Astrocyte (in vitro differentiated cells and primary cell): ENCODE results near the gene KDM2B. TPM values are rescaled to one million over a fixed set of nuclear protein-coding genes. Genes with fewer than 3 reads are reported as not detected.

Experiments used
- DNase-seq: peaks from one replicate; pipeline ENCODE4 v3.0.0-alpha.2; 2010; ENCODE audit warnings: low read depth
- FAIRE-seq: peaks from 2 replicates; lab custom pipeline; 2011; peaks lifted over from hg19 to GRCh38; lab: Jason Lieb, UNC
- H2AFZ ChIP-seq: 2 replicates; pipeline ENCODE4 v1.6.0; 2012; ENCODE audit warnings: low read depth, low read length, inconsistent platforms
- H3K27ac ChIP-seq: 2 replicates; pipeline ENCODE4 v1.5.1; 2011; ENCODE audit warnings: low read depth, low read length, inconsistent platforms
- H3K27me3 ChIP-seq: 2 replicates; pipeline ENCODE4 v1.6.0; 2011; ENCODE audit warnings: low read length, inconsistent platforms; ENCODE audit not compliant: insufficient read depth
- H3K36me3 ChIP-seq: 2 replicates; pipeline ENCODE4 v1.5.1; 2011; ENCODE audit warnings: low read length, inconsistent platforms; ENCODE audit not compliant: insufficient read depth
- H3K4me1 ChIP-seq: 2 replicates; pipeline ENCODE4 v1.5.1; 2011; ENCODE audit warnings: low read length, inconsistent platforms; ENCODE audit not compliant: insufficient read depth
- H3K4me2 ChIP-seq: 2 replicates; pipeline ENCODE4 v1.6.0; 2012; ENCODE audit warnings: low read length, inconsistent platforms
- H3K4me3 ChIP-seq: 2 replicates; pipeline ENCODE4 v1.5.1; 2011; ENCODE audit warnings: low read depth, mild to moderate bottlenecking, low read length, inconsistent platforms; ENCODE audit not compliant: insufficient read depth
- H3K79me2 ChIP-seq: 2 replicates; pipeline ENCODE4 v1.6.0; 2012; ENCODE audit warnings: mild to moderate bottlenecking, low read length, inconsistent platforms; ENCODE audit not compliant: insufficient read depth
- H3K9ac ChIP-seq: 2 replicates; pipeline ENCODE4 v1.6.0; 2012; ENCODE audit warnings: mild to moderate bottlenecking, low read length, inconsistent platforms
- H3K9me3 ChIP-seq: 2 replicates; pipeline ENCODE4 v1.5.1; 2012; ENCODE audit warnings: low read depth, mild to moderate bottlenecking, low read length, inconsistent platforms; ENCODE audit not compliant: insufficient read depth
- H4K20me1 ChIP-seq: 2 replicates; pipeline ENCODE4 v1.6.0; 2012; ENCODE audit warnings: low read length, inconsistent platforms; ENCODE audit not compliant: insufficient read depth
- H3K27ac Mint-ChIP-seq: one replicate; pipeline ENCODE4 v1.8.0; 2021; ENCODE audit warnings: mild to moderate bottlenecking, mixed read lengths; ENCODE audit not compliant: unreplicated experiment
- H3K27me3 Mint-ChIP-seq: one replicate; pipeline ENCODE4 v1.8.0; 2021; ENCODE audit warnings: low read depth, mixed read lengths; ENCODE audit not compliant: unreplicated experiment
- H3K36me3 Mint-ChIP-seq: one replicate; pipeline ENCODE4 v1.8.0; 2021; ENCODE audit warnings: low read depth, mixed read lengths; ENCODE audit not compliant: unreplicated experiment
- H3K4me1 Mint-ChIP-seq: one replicate; pipeline ENCODE4 v1.8.0; 2021; ENCODE audit warnings: low read depth, mixed read lengths; ENCODE audit not compliant: unreplicated experiment
- H3K4me3 Mint-ChIP-seq: one replicate; pipeline ENCODE4 v1.8.0; 2021; ENCODE audit warnings: mild to moderate bottlenecking, moderate library complexity, mixed read lengths; ENCODE audit not compliant: unreplicated experiment
- H3K9me3 Mint-ChIP-seq: one replicate; pipeline ENCODE4 v1.8.0; 2021; ENCODE audit warnings: mild to moderate bottlenecking, mixed read lengths; ENCODE audit not compliant: unreplicated experiment
- CTCF ChIP-seq: IDR thresholded peaks from 2 replicates; pipeline ENCODE4 v1.5.1; 2011; ENCODE audit warnings: low read depth, mild to moderate bottlenecking, inconsistent platforms, low read length, moderate library complexity; ENCODE audit not compliant: insufficient read depth
- EZH2 ChIP-seq: IDR thresholded peaks from 2 replicates; pipeline ENCODE4 v1.6.1; 2012; ENCODE audit warnings: mild to moderate bottlenecking, low read length, inconsistent platforms; ENCODE audit not compliant: insufficient read depth
- total RNA-seq: library from RNA; stranded (reverse); gene quantifications from 2 replicates; pipeline ENCODE4 v1.2.1, GENCODE V29; 2021

Gene KDM2B
- total RNA-seq, 1 donor from 2014 or later, result 23.4 TPM

GRCh38 chr12:121455766-121456420 lies 124.9 kb downstream of the KDM2B start:
- Histone ChIP-seq H3K4me1 (no peaks in the 10 kb centered on the region), H3K4me3 (no peak overlapping the region), H3K4me2 (no peak overlapping the region), H4K20me1 (peaks cover 70% of the 10 kb centered on the region), H3K9ac (no peak overlapping the region), H3K79me2 (peaks cover 75% of the 10 kb centered on the region), H3K27ac (no peak overlapping the region), H2AFZ (no peak overlapping the region), H3K9me3 (no peaks in the 10 kb centered on the region), H3K27me3 (no peaks in the 10 kb centered on the region), H3K36me3 (no peaks in the 10 kb centered on the region)
- Mint-ChIP-seq H3K36me3 (peaks cover 4% of the 10 kb centered on the region), H3K4me1 (peaks cover 5% of the 10 kb centered on the region), H3K27ac (no peak overlapping the region), H3K4me3 (no peak overlapping the region), H3K9me3 (no peaks in the 10 kb centered on the region), H3K27me3 (no peaks in the 10 kb centered on the region)
- FAIRE-seq (no peak), DNase-seq (no peak)
- TF ChIP-seq CTCF (no peak), EZH2 (no peak)

- no peak overlapping the region for H3K4me3 Mint-ChIP-seq
- FAIRE-seq, result no peak
These were observed 125.9 kb downstream of the KDM2B start for GRCh38 chr12:121454921-121455320.

More at GRCh38 chr12:121454921-121455320, 125.9 kb downstream of the KDM2B start:
- Histone ChIP-seq H3K9me3 (no peaks in the 10 kb centered on the region), H3K4me3 (no peak overlapping the region), H3K79me2 (peaks cover 65% of the 10 kb centered on the region), H3K4me1 (no peaks in the 10 kb centered on the region), H3K27ac (no peak overlapping the region), H2AFZ (no peak overlapping the region), H3K27me3 (no peaks in the 10 kb centered on the region), H3K9ac (no peak overlapping the region), H3K4me2 (no peak overlapping the region), H4K20me1 (peaks cover 60% of the 10 kb centered on the region), H3K36me3 (no peaks in the 10 kb centered on the region)
- no peak for TF ChIP-seq EZH2
- TF ChIP-seq CTCF, result no peak
- Mint-ChIP-seq H3K36me3 (peaks cover 4% of the 10 kb centered on the region), H3K9me3 (no peaks in the 10 kb centered on the region), H3K27ac (no peak overlapping the region), H3K27me3 (no peaks in the 10 kb centered on the region), H3K4me1 (peaks cover 4% of the 10 kb centered on the region)
- DNase-seq, result no peak
